BLaER1 (cell line): ENCODE data around the gene ZIC2.

Source experiments
- H3K27ac ChIP-seq: shearing (Covaris generic); formaldehyde crosslinking; 2 replicates; pipeline ENCODE4 v1.8.1; 2022
- H3K27me3 ChIP-seq: shearing (Covaris generic); formaldehyde crosslinking; 2 replicates; pipeline ENCODE4 v1.8.1; 2022
- H3K36me3 ChIP-seq: shearing (Covaris generic); formaldehyde crosslinking; 2 replicates; pipeline ENCODE4 v1.8.1; 2022
- H3K4me1 ChIP-seq: shearing (Covaris generic); formaldehyde crosslinking; 2 replicates; pipeline ENCODE4 v1.8.1; 2022
- H3K4me2 ChIP-seq: shearing (Covaris generic); formaldehyde crosslinking; 2 replicates; pipeline ENCODE4 v1.8.1; 2022
- H3K4me3 ChIP-seq: shearing (Covaris generic); formaldehyde crosslinking; 2 replicates; pipeline ENCODE4 v1.8.1; 2022
- H3K9ac ChIP-seq: shearing (Covaris generic); formaldehyde crosslinking; 2 replicates; pipeline ENCODE4 v1.8.1; 2022
- H3K9me3 ChIP-seq: shearing (Covaris generic); formaldehyde crosslinking; 2 replicates; pipeline ENCODE4 v1.8.1; 2022
- H4K20me1 ChIP-seq: shearing (Covaris generic); formaldehyde crosslinking; 2 replicates; pipeline ENCODE4 v1.8.1; 2022
- Cebpa-rat ChIP-seq: shearing (Covaris generic); IDR thresholded peaks from 2 replicates; pipeline ENCODE4 v1.8.1; 2022

Gene ZIC2

GRCh38 chr13:99991013-99991827 is 9.6 kb downstream of the ZIC2 start:
- no peak overlapping the region for H3K27ac ChIP-seq
- no peaks in the 10 kb centered on the region for H3K36me3 ChIP-seq
- H4K20me1 ChIP-seq, result peaks cover 98% of the 10 kb centered on the region
- H3K27me3 ChIP-seq, result peaks cover 100% of the 10 kb centered on the region
- TF ChIP-seq Cebpa-rat, result no peak
- H3K4me2 ChIP-seq, result no peak overlapping the region
- H3K9me3 ChIP-seq, result peaks cover 24% of the 10 kb centered on the region
- no peak overlapping the region for H3K9ac ChIP-seq
- H3K4me3 ChIP-seq, result no peak overlapping the region
- no peaks in the 10 kb centered on the region for H3K4me1 ChIP-seq

GRCh38 chr13:99991828-99992775 is 10.5 kb downstream of the ZIC2 start:
- H3K4me3 ChIP-seq, result no peak overlapping the region
- peaks cover 100% of the 10 kb centered on the region for H3K27me3 ChIP-seq

GRCh38 chr13:99992949-99993351 is 11.4 kb downstream of the ZIC2 start:
- Histone ChIP-seq H3K9me3 (peaks cover 24% of the 10 kb centered on the region), H3K4me2 (no peak overlapping the region), H3K9ac (no peak overlapping the region), H3K36me3 (no peaks in the 10 kb centered on the region), H3K4me3 (no peak overlapping the region), H3K4me1 (no peaks in the 10 kb centered on the region), H4K20me1 (peaks cover 93% of the 10 kb centered on the region), H3K27ac (no peak overlapping the region), H3K27me3 (peaks cover 100% of the 10 kb centered on the region)
- no peak for TF ChIP-seq Cebpa-rat

More at GRCh38 chr13:99991828-99992775, 10.5 kb downstream of the ZIC2 start:
- no peaks in the 10 kb centered on the region for H3K36me3 ChIP-seq
- H3K4me2 ChIP-seq, result no peak overlapping the region
- no peaks in the 10 kb centered on the region for H3K4me1 ChIP-seq
- peaks cover 95% of the 10 kb centered on the region for H4K20me1 ChIP-seq
- H3K9ac ChIP-seq, result no peak overlapping the region
- no peak for TF ChIP-seq Cebpa-rat
- H3K9me3 ChIP-seq, result peaks cover 24% of the 10 kb centered on the region
- no peak overlapping the region for H3K27ac ChIP-seq

- no peaks in the 10 kb centered on the region for H3K4me1 ChIP-seq
- no peak overlapping the region for H3K27ac ChIP-seq
- no peak overlapping the region for H3K4me2 ChIP-seq
- no peak for TF ChIP-seq Cebpa-rat
- H3K36me3 ChIP-seq, result no peaks in the 10 kb centered on the region
- peaks cover 85% of the 10 kb centered on the region for H4K20me1 ChIP-seq
- no peak overlapping the region for H3K4me3 ChIP-seq
- peaks cover 95% of the 10 kb centered on the region for H3K27me3 ChIP-seq
- no peak overlapping the region for H3K9ac ChIP-seq
- peaks cover 23% of the 10 kb centered on the region for H3K9me3 ChIP-seq
Observed at GRCh38 chr13:99993660-99994637, 12.4 kb downstream of the ZIC2 start.

GRCh38 chr13:99994638-99995020 is 13.0 kb downstream of the ZIC2 start:
- Histone ChIP-seq H3K36me3 (no peaks in the 10 kb centered on the region), H3K4me1 (no peaks in the 10 kb centered on the region), H3K4me2 (no peak overlapping the region), H3K4me3 (no peak overlapping the region), H3K9ac (no peak overlapping the region), H4K20me1 (peaks cover 78% of the 10 kb centered on the region), H3K27me3 (peaks cover 92% of the 10 kb centered on the region), H3K9me3 (peaks cover 18% of the 10 kb centered on the region), H3K27ac (no peak overlapping the region)
- no peak for TF ChIP-seq Cebpa-rat

- Histone ChIP-seq H3K9ac (no peak overlapping the region), H3K27ac (no peak overlapping the region), H3K27me3 (peaks cover 86% of the 10 kb centered on the region), H3K4me3 (no peak overlapping the region), H4K20me1 (peaks cover 73% of the 10 kb centered on the region), H3K4me1 (no peaks in the 10 kb centered on the region), H3K4me2 (no peak overlapping the region), H3K36me3 (no peaks in the 10 kb centered on the region), H3K9me3 (peaks cover 17% of the 10 kb centered on the region)
- TF ChIP-seq Cebpa-rat, result no peak
Observed at GRCh38 chr13:99995104-99995588, 13.6 kb downstream of the ZIC2 start.

GRCh38 chr13:99995589-99996380 is 14.2 kb downstream of the ZIC2 start:
- peaks cover 67% of the 10 kb centered on the region for H4K20me1 ChIP-seq
- H3K4me3 ChIP-seq, result no peak overlapping the region
- H3K36me3 ChIP-seq, result no peaks in the 10 kb centered on the region
- no peak overlapping the region for H3K27ac ChIP-seq
- H3K9ac ChIP-seq, result no peak overlapping the region
- H3K9me3 ChIP-seq, result peaks cover 11% of the 10 kb centered on the region
- no peak for TF ChIP-seq Cebpa-rat
- no peaks in the 10 kb centered on the region for H3K4me1 ChIP-seq
- peaks cover 80% of the 10 kb centered on the region for H3K27me3 ChIP-seq
- H3K4me2 ChIP-seq, result no peak overlapping the region

GRCh38 chr13:99996381-99996973 is 14.9 kb downstream of the ZIC2 start:
- no peaks in the 10 kb centered on the region for H3K4me1 ChIP-seq
- H3K36me3 ChIP-seq, result no peaks in the 10 kb centered on the region
- H4K20me1 ChIP-seq, result peaks cover 60% of the 10 kb centered on the region
- H3K4me2 ChIP-seq, result no peak overlapping the region
- H3K27me3 ChIP-seq, result peaks cover 73% of the 10 kb centered on the region
- H3K9ac ChIP-seq, result no peak overlapping the region
- H3K27ac ChIP-seq, result no peak overlapping the region
- no peak for TF ChIP-seq Cebpa-rat
- H3K4me3 ChIP-seq, result no peak overlapping the region
- peaks cover 5% of the 10 kb centered on the region for H3K9me3 ChIP-seq
